Thoracic aorta (tissue), 2 donors: Measurements from ENCODE around the gene FANCD2. TPM values are rescaled to one million over a fixed set of nuclear protein-coding genes. Genes with fewer than 3 reads are reported as not detected.

Experiments
- ATAC-seq: fragments of 150-250 bp; one replicate; pipeline ENCODE4 v1.8.0; 2017; ENCODE audit warnings: low read depth; ENCODE audit not compliant: insufficient number of reproducible peaks, low FRiP score
- DNase-seq: peaks from one replicate; pipeline ENCODE4 v3.0.0-alpha.2; 2020; ENCODE audit warnings: low spot score
- H3K27ac ChIP-seq, 2 donors: fragments of 200-600 bp; sonication (generic); 1 replicate in 1 of 2; 2 replicates in 1 of 2; pipeline ENCODE4 v1.5.1; 2016; ENCODE audit warnings: mild to moderate bottlenecking in 2 of 2, moderate library complexity in 2 of 2
- H3K27me3 ChIP-seq: fragments of 200-600 bp; sonication (generic); replicated peaks from 2 replicates; pipeline ENCODE4 v1.6.0; 2016; ENCODE audit warnings: mild to moderate bottlenecking; ENCODE audit not compliant: insufficient read depth
- H3K36me3 ChIP-seq: fragments of 200-600 bp; sonication (generic); one replicate; pipeline ENCODE4 v1.5.1; 2016
- H3K4me1 ChIP-seq, 2 donors: fragments of 200-600 bp; sonication (generic); 1 replicate in 1 of 2; 2 replicates in 1 of 2; pipeline versions ENCODE4 v1.5.1 to v1.6.0; 2016; ENCODE audit warnings: low read depth in 2 of 2, mild to moderate bottlenecking in 1 of 2; ENCODE audit not compliant: control insufficient read depth in 1 of 2
- H3K4me3 ChIP-seq: fragments of 200-600 bp; sonication (generic); 2 replicates; pipeline ENCODE4 v1.5.1; 2016; ENCODE audit warnings: mild to moderate bottlenecking
- H3K9me3 ChIP-seq: fragments of 200-600 bp; sonication (generic); 2 replicates; pipeline ENCODE4 v1.5.1; 2016
- total RNA-seq, 2 donors: library from RNA; depleted of rRNA; stranded (reverse); fragments of >200 nt; gene quantifications; one replicate each; pipeline versions ENCODE4 v1.1.0 to v1.2.3, GENCODE V29; 2016
- TF ChIP-seq, protein P1 (sequence below): fragments of 200-600 bp; sonication (generic); IDR thresholded peaks from one replicate; pipeline ENCODE4 v1.5.1; 2019; ENCODE audit warnings: antibody characterized with exemption

FANCD2 gene
- total RNA-seq, 2 donors from 2014 or later, result 1.3 to 9.9 TPM

- ATAC-seq (peak; percentile 80), DNase-seq (peak; percentile 67)
- Histone ChIP-seq H3K4me1 (peaks cover 10 to 33% of the 10 kb centered on the region in 2 donors), H3K27me3 (no peaks in the 10 kb centered on the region), H3K9me3 (no peaks in the 10 kb centered on the region), H3K4me3 (peak overlapping the region; percentile 72), H3K27ac (peak overlapping the region in 1 of 2 donors; percentile 23), H3K36me3 (no peaks in the 10 kb centered on the region)
- TF ChIP-seq, protein P1, sequence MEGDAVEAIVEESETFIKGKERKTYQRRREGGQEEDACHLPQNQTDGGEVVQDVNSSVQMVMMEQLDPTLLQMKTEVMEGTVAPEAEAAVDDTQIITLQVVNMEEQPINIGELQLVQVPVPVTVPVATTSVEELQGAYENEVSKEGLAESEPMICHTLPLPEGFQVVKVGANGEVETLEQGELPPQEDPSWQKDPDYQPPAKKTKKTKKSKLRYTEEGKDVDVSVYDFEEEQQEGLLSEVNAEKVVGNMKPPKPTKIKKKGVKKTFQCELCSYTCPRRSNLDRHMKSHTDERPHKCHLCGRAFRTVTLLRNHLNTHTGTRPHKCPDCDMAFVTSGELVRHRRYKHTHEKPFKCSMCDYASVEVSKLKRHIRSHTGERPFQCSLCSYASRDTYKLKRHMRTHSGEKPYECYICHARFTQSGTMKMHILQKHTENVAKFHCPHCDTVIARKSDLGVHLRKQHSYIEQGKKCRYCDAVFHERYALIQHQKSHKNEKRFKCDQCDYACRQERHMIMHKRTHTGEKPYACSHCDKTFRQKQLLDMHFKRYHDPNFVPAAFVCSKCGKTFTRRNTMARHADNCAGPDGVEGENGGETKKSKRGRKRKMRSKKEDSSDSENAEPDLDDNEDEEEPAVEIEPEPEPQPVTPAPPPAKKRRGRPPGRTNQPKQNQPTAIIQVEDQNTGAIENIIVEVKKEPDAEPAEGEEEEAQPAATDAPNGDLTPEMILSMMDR, result no peak
Observed at GRCh38 chr3:10008588-10009344, 17.5 kb upstream of the FANCD2 start.

DNA sequence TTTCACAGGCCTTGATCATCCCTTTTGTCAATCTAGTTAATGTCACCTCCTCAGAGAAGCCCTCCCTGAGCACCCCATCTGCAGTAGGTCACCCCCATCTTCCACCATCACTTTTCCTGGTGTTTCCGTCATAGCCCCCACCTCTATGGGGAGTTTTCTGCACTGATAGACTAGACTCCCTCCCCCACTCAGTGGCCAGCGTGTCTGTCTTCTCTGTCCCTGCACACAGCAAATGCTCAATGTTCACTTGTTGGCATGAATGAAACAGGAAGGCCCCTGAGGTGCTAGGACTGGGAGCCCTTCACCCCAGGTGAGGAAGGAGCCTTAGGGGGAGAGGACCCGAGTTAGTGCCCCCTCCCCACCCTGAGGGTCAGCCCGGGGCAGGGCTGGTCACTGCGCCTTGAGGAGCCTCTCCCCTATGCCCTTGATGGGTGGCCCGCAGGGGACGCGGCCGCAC lies 15.8 kb upstream of the FANCD2 start:
- Histone ChIP-seq H3K27me3 (no peaks in the 10 kb centered on the region), H3K27ac (peak overlapping the region; percentile 47 to 71), H3K9me3 (no peaks in the 10 kb centered on the region), H3K4me3 (peak overlapping the region; percentile 71), H3K4me1 (peaks cover 10 to 40% of the 10 kb centered on the region in 2 donors), H3K36me3 (no peaks in the 10 kb centered on the region)
- ATAC-seq (no peak), DNase-seq (no peak)
- TF ChIP-seq, protein P1, result no peak

- no peaks in the 10 kb centered on the region for H3K27me3 ChIP-seq
- peak overlapping the region; percentile 47 to 71 for H3K27ac ChIP-seq
- peaks cover 14 to 46% of the 10 kb centered on the region in 2 donors for H3K4me1 ChIP-seq
Observed at GRCh38 chr3:10010878-10011465, 15.3 kb upstream of the FANCD2 start.

GRCh38 chr3:10011631-10012030 lies 14.6 kb upstream of the FANCD2 start:
- Histone ChIP-seq H3K9me3 (no peaks in the 10 kb centered on the region), H3K4me1 (peaks cover 18 to 52% of the 10 kb centered on the region in 2 donors), H3K36me3 (no peaks in the 10 kb centered on the region), H3K27me3 (no peaks in the 10 kb centered on the region), H3K4me3 (peak overlapping the region; percentile 71), H3K27ac (peak overlapping the region in 1 of 2 donors; percentile 47)
- DNase-seq (no peak), ATAC-seq (no peak)
- TF ChIP-seq, protein P1, result no peak

More at GRCh38 chr3:10010878-10011465, 15.3 kb upstream of the FANCD2 start:
- TF ChIP-seq, protein P1, result no peak
- ATAC-seq (peak; percentile 81), DNase-seq (peak; percentile 80)
- Histone ChIP-seq H3K4me3 (peak overlapping the region; percentile 71), H3K36me3 (no peaks in the 10 kb centered on the region), H3K9me3 (no peaks in the 10 kb centered on the region)

GRCh38 chr3:10012106-10012505 lies 14.1 kb upstream of the FANCD2 start:
- TF ChIP-seq, protein P1, result no peak
- Histone ChIP-seq H3K4me3 (no peak overlapping the region), H3K4me1 (peaks cover 18 to 52% of the 10 kb centered on the region in 2 donors), H3K9me3 (no peaks in the 10 kb centered on the region), H3K27me3 (no peaks in the 10 kb centered on the region), H3K27ac (peak overlapping the region in 1 of 2 donors; percentile 39), H3K36me3 (no peaks in the 10 kb centered on the region)
- ATAC-seq (no peak), DNase-seq (no peak)
